Smooth muscle cell (in vitro differentiated cells): ENCODE data around the gene ZNF264. TPM values are rescaled to one million over a fixed set of nuclear protein-coding genes. Genes with fewer than 3 reads are reported as not detected.
"Not testable (repeated sequence)": the region's sequence is repeated elsewhere in the genome, so short reads cannot be mapped to it uniquely, and the experiment has no call there.

Source experiments
- DNase-seq: peaks from one replicate; lab custom pipeline; 2025; ENCODE audit not compliant: unreplicated experiment; lab: John Stamatoyannopoulos, UW
- H2AFZ ChIP-seq: fragments of 200-600 bp; sonication (generic); 2 replicates; pipeline ENCODE4 v1.6.0; 2016; ENCODE audit warnings: antibody characterized with exemption, low read depth, mild to moderate bottlenecking
- H3F3A ChIP-seq: fragments of 200-600 bp; sonication (generic); 2 replicates; pipeline ENCODE4 v1.6.0; 2017; ENCODE audit warnings: antibody characterized with exemption, low read depth
- H3K27ac ChIP-seq: fragments of 200-600 bp; sonication (generic); 2 replicates; pipeline ENCODE4 v1.5.1; 2016; ENCODE audit warnings: low read depth, mild to moderate bottlenecking
- H3K27me3 ChIP-seq: fragments of 200-600 bp; sonication (generic); 2 replicates; pipeline ENCODE4 v1.6.1; 2016; ENCODE audit warnings: low read depth, mild to moderate bottlenecking
- H3K36me3 ChIP-seq: fragments of 200-600 bp; sonication (generic); 2 replicates; pipeline ENCODE4 v1.5.1; 2016; ENCODE audit warnings: low read depth
- H3K4me1 ChIP-seq: fragments of 200-600 bp; sonication (generic); 2 replicates; pipeline ENCODE4 v1.5.1; 2016; ENCODE audit warnings: low read depth
- H3K4me2 ChIP-seq: fragments of 200-600 bp; sonication (generic); 2 replicates; pipeline ENCODE4 v1.6.0; 2016; ENCODE audit warnings: mild to moderate bottlenecking
- H3K4me3 ChIP-seq: fragments of 200-600 bp; sonication (generic); 2 replicates; pipeline ENCODE4 v1.5.1; 2016; ENCODE audit warnings: mild to moderate bottlenecking
- H3K79me2 ChIP-seq: fragments of 200-600 bp; sonication (generic); 2 replicates; pipeline ENCODE4 v1.6.0; 2016; ENCODE audit warnings: low read depth, mild to moderate bottlenecking
- H3K9ac ChIP-seq: fragments of 200-600 bp; sonication (generic); 2 replicates; pipeline ENCODE4 v1.6.0; 2016; ENCODE audit warnings: low read depth
- H3K9me3 ChIP-seq: fragments of 200-600 bp; sonication (generic); replicated peaks from 2 replicates; pipeline ENCODE4 v1.5.1; 2016; ENCODE audit warnings: low read depth
- H4K20me1 ChIP-seq: fragments of 200-600 bp; sonication (generic); 2 replicates; pipeline ENCODE4 v1.6.0; 2016; ENCODE audit warnings: low read depth
- WGBS: methylation state at CpG from one replicate; pipeline ENCODE4 v1.1.7; 2016; ENCODE audit warnings: low lambda C conversion rate; 5-methylcytosine and 5-hydroxymethylcytosine counted together
- polyA plus RNA-seq: library from polyadenylated mRNA; unstranded; fragments of >200 nt; fragmentation: Nextera tagmentation; extraction: Ambion mirVana; gene quantifications from 2 replicates; pipeline ENCODE4 v1.2.1, GENCODE V29; 2016
- total RNA-seq: library from RNA; depleted of rRNA; stranded (reverse); fragments of >200 nt; gene quantifications from 2 replicates; pipeline ENCODE4 v1.2.3, GENCODE V29; 2014
- TF ChIP-seq, protein P1 (sequence below): fragments of 200-600 bp; sonication (generic); IDR thresholded peaks from 2 replicates; pipeline ENCODE4 v1.5.1; 2017; ENCODE audit warnings: borderline replicate concordance, mild to moderate bottlenecking, antibody characterized with exemption; ENCODE audit not compliant: insufficient read depth, poor library complexity, severe bottlenecking

ZNF264 gene
- total and polyA plus RNA-seq, 2 experiments from 2014 or later: 3.5 to 26.0 TPM

DNA sequence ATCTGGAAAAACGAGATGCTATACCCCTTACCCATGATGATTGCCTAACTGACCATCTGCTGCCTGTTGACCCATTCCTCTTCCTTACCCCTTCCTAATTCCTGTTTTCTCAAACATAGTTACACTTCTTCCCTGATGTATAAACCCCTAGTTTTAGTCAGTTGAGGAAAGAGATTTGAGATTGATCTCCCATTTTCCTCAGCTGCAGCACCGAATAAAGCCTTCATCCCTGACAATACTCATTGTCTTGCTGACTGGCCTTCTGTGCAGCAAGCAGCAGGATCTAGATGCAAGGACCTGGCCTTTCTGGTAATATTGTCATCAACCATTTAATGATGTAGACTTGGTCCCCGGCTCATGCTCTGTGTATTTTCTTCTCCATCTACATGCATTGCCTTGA, 999 bp upstream of the ZNF264 start:
- H3K4me1 ChIP-seq: peaks cover 9% of the 10 kb centered on the region
- 89% methylated on average over 3 of the region's 3 CpGs for whole genome bisulfite sequencing
- peaks cover 36% of the 10 kb centered on the region for H3K79me2 ChIP-seq
- H3K9me3 ChIP-seq: peaks cover 6% of the 10 kb centered on the region
- no peak overlapping the region for H3K27ac ChIP-seq
- H3K4me2 ChIP-seq: no peak overlapping the region
- no peaks in the 10 kb centered on the region for H3F3A ChIP-seq
- H3K27me3 ChIP-seq: no peaks in the 10 kb centered on the region
- TF ChIP-seq, protein P1, sequence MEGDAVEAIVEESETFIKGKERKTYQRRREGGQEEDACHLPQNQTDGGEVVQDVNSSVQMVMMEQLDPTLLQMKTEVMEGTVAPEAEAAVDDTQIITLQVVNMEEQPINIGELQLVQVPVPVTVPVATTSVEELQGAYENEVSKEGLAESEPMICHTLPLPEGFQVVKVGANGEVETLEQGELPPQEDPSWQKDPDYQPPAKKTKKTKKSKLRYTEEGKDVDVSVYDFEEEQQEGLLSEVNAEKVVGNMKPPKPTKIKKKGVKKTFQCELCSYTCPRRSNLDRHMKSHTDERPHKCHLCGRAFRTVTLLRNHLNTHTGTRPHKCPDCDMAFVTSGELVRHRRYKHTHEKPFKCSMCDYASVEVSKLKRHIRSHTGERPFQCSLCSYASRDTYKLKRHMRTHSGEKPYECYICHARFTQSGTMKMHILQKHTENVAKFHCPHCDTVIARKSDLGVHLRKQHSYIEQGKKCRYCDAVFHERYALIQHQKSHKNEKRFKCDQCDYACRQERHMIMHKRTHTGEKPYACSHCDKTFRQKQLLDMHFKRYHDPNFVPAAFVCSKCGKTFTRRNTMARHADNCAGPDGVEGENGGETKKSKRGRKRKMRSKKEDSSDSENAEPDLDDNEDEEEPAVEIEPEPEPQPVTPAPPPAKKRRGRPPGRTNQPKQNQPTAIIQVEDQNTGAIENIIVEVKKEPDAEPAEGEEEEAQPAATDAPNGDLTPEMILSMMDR: no peak
- no peak for DNase-seq
- H2AFZ ChIP-seq: no peak overlapping the region
- H3K4me3 ChIP-seq: no peak overlapping the region
- H3K36me3 ChIP-seq: peaks cover 6% of the 10 kb centered on the region
- H3K9ac ChIP-seq: no peak overlapping the region
- H4K20me1 ChIP-seq: peaks cover 22% of the 10 kb centered on the region

DNA sequence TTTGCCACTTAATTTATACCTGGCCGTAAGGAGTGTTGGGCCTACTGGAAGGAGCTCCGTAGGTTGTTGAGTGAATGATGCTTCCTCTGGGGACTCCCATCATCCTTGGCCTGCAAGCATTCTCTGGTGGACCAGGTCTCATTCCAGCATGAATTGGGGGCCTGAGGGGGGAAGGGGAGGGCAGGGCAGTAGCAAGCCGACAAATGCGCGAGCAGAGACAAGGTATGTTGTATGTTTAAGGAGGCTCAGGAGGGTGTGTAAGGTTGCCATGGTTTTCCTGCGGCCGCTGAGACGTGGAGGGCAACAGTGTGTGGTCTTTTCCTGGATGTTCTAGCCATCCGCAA, 749 bp downstream of the ZNF264 start:
- peak overlapping the region; percentile 96 for H3K4me2 ChIP-seq
- H3F3A ChIP-seq: no peaks in the 10 kb centered on the region
- H3K4me3 ChIP-seq: peak overlapping the region; percentile 97
- peak overlapping the region; percentile 93 for H3K9ac ChIP-seq
- peaks cover 9% of the 10 kb centered on the region for H3K4me1 ChIP-seq
- TF ChIP-seq, protein P1: no peak
- DNase-seq: no peak
- H3K79me2 ChIP-seq: peaks cover 37% of the 10 kb centered on the region
- H2AFZ ChIP-seq: peak overlapping the region; percentile 90
- peaks cover 13% of the 10 kb centered on the region for H3K36me3 ChIP-seq
- H4K20me1 ChIP-seq: peaks cover 22% of the 10 kb centered on the region
- peaks cover 6% of the 10 kb centered on the region for H3K9me3 ChIP-seq
- H3K27me3 ChIP-seq: no peaks in the 10 kb centered on the region
- peak overlapping the region; percentile 87 for H3K27ac ChIP-seq
- 14% methylated on average over 9 of the region's 9 CpGs for WGBS

DNA sequence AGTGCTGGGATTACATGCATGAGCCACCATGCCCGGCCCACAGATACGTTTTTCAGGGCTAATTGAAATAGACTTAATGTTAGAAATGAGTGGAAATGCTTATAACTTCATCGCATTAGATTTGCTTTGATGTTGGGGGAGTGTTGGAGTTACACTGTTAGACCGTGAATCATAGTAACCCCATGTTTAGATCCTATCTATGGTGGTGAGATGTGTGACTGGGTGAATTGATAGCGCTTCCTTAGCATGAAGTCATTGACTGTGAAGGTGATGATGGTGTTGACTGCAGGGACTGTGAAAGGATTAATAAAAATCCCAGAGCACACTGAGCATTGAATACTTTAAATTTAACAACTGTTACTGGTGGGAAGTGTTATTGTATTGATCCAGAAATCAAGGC, 1.7 kb downstream of the ZNF264 start:
- whole genome bisulfite sequencing: 89% methylated on average over 5 of the region's 5 CpGs
- TF ChIP-seq, protein P1: no peak
- Histone ChIP-seq H3K79me2 (peaks cover 43% of the 10 kb centered on the region), H3K4me1 (peaks cover 9% of the 10 kb centered on the region), H3K4me3 (peak overlapping the region; percentile 97), H3K4me2 (peak overlapping the region; percentile 96), H2AFZ (no peak overlapping the region), H3F3A (no peaks in the 10 kb centered on the region), H3K27ac (no peak overlapping the region), H4K20me1 (peaks cover 22% of the 10 kb centered on the region), H3K9me3 (no peaks in the 10 kb centered on the region), H3K36me3 (peaks cover 13% of the 10 kb centered on the region), H3K9ac (no peak overlapping the region), H3K27me3 (no peaks in the 10 kb centered on the region)
- no peak for DNase-seq

DNA sequence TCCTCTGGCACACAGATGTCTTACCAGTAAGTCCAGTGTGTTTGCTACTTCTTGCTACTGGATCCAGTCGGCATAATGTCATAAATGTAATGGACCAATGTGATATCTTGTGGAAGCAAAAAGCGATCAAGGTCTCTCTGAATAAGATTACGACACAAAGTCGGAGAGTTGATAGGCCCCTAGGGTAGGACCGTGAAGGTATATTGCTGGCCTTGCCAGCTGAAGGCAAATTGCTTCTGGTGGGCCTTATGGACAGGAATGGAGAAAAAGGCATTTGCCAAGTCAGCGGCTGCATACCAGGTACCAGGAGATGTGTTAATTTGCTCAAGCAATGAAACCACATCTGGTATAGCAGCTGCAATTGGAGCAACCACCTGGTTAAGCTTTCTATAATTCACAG, 6.6 kb downstream of the ZNF264 start:
- H3K9ac ChIP-seq, H3F3A ChIP-seq, H3K27ac ChIP-seq, H2AFZ ChIP-seq, H3K4me1 ChIP-seq, H3K4me2 ChIP-seq, H3K4me3 ChIP-seq, DNase-seq, H3K27me3 ChIP-seq, H3K9me3 ChIP-seq: not testable (repeated sequence)
- H3K36me3 ChIP-seq: peaks cover 13% of the 10 kb centered on the region
- H4K20me1 ChIP-seq: peaks cover 30% of the 10 kb centered on the region
- peaks cover 66% of the 10 kb centered on the region for H3K79me2 ChIP-seq
- WGBS: over 99% methylated on average over 6 of the region's 6 CpGs
